HUES48 (cell line): ENCODE data around the gene OVAAL.

ENCODE experiments used
- H3K27ac ChIP-seq: one replicate; pipeline ENCODE4 v1.7.0; 2013; ENCODE audit warnings: low read depth, low read length, inconsistent platforms
- H3K27me3 ChIP-seq: 2 replicates; pipeline ENCODE4 v1.6.1; 2013; ENCODE audit warnings: mild to moderate bottlenecking, low read length; ENCODE audit not compliant: control insufficient read depth, insufficient read depth
- H3K36me3 ChIP-seq: 2 replicates; pipeline ENCODE4 v1.6.1; 2013; ENCODE audit warnings: low read length; ENCODE audit not compliant: control insufficient read depth, insufficient read depth
- H3K4me1 ChIP-seq: 2 replicates; pipeline ENCODE4 v1.6.1; 2013; ENCODE audit warnings: mild to moderate bottlenecking, low read length; ENCODE audit not compliant: control insufficient read depth, insufficient read depth
- H3K4me3 ChIP-seq: 2 replicates; pipeline ENCODE4 v1.5.1; 2013; ENCODE audit warnings: mild to moderate bottlenecking, low read depth, low read length
- H3K9ac ChIP-seq: 2 replicates; pipeline ENCODE4 v1.6.1; 2013; ENCODE audit warnings: mild to moderate bottlenecking, low read depth, low read length, moderate library complexity
- H3K9me3 ChIP-seq: 2 replicates; pipeline ENCODE4 v1.6.1; 2013; ENCODE audit warnings: low read length; ENCODE audit not compliant: control insufficient read depth, insufficient read depth

The OVAAL gene

GRCh38 chr1:180571832-180572636, 13.3 kb downstream of the OVAAL start:
- no peak overlapping the region for H3K9ac ChIP-seq
- H3K4me3 ChIP-seq: no peak overlapping the region
- no peak overlapping the region for H3K27ac ChIP-seq
- H3K4me1 ChIP-seq: no peaks in the 10 kb centered on the region
- H3K27me3 ChIP-seq: no peaks in the 10 kb centered on the region
- no peaks in the 10 kb centered on the region for H3K9me3 ChIP-seq
- H3K36me3 ChIP-seq: no peaks in the 10 kb centered on the region

DNA sequence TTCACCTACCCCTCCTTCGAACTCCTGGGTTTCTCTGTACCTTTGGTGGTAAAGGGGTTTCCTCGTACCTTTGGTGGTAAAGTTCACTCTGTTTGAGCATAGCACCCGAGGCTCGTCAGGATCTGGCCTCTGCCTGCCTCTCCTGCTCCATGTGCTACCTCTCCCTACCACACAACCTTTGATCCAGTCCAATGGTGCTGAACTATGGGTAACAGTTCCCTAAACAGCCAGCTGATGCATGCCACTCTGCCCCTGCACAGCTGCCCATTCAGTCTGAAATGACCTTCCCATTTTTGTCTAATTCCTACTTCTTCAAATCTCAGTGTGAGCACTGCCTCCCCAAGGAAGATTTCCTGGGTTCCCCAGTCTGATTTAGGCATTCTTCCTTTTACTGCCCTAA, 14.0 kb downstream of the OVAAL start:
- Histone ChIP-seq H3K36me3 (no peaks in the 10 kb centered on the region), H3K27ac (no peak overlapping the region), H3K27me3 (no peaks in the 10 kb centered on the region), H3K4me1 (no peaks in the 10 kb centered on the region), H3K9me3 (no peaks in the 10 kb centered on the region), H3K9ac (no peak overlapping the region), H3K4me3 (no peak overlapping the region)

GRCh38 chr1:180574031-180574713, 15.4 kb downstream of the OVAAL start:
- no peak overlapping the region for H3K27ac ChIP-seq
- no peaks in the 10 kb centered on the region for H3K36me3 ChIP-seq
- no peaks in the 10 kb centered on the region for H3K9me3 ChIP-seq
- no peak overlapping the region for H3K9ac ChIP-seq
- H3K4me1 ChIP-seq: no peaks in the 10 kb centered on the region
- no peak overlapping the region for H3K4me3 ChIP-seq
- no peaks in the 10 kb centered on the region for H3K27me3 ChIP-seq

GRCh38 chr1:180577361-180577760, 18.6 kb downstream of the OVAAL start:
- Histone ChIP-seq H3K4me3 (no peak overlapping the region), H3K9me3 (no peaks in the 10 kb centered on the region), H3K36me3 (no peaks in the 10 kb centered on the region), H3K27me3 (no peaks in the 10 kb centered on the region), H3K4me1 (no peaks in the 10 kb centered on the region), H3K9ac (no peak overlapping the region), H3K27ac (no peak overlapping the region)

DNA sequence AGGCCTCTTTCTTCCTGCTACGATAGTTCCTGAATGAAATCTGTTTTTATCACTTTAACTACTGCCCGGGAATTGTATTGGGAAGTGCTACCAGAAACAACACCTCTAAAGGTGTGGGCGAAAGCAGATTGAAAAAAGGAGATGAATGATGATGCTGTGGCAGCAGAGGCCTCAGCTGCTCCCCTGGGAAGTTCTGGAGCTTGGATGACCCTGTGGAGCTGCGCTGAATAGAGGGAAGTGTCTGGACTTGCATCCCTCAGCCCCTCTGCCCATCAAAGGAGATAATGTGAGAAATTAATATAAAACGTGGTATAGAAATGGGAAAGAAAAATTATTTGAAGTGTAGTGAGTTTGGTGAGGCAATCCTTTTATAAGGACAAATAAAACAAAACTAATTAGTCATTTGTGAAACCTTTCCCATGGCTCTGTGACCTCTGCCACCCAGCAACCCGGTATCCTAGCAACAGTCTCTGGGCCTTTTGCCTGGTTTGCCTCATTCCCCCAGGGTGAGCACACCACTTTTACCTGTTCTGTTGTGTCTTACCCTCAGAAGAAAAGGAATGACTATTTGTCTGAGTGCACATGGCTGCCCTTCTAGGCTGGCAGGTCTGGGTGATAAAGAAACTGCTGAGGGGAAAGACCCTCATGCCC, 21.3 kb downstream of the OVAAL start:
- no peaks in the 10 kb centered on the region for H3K4me1 ChIP-seq
- no peaks in the 10 kb centered on the region for H3K27me3 ChIP-seq
- H3K27ac ChIP-seq: no peak overlapping the region
- no peak overlapping the region for H3K9ac ChIP-seq
- H3K36me3 ChIP-seq: no peaks in the 10 kb centered on the region
- no peak overlapping the region for H3K4me3 ChIP-seq
- no peaks in the 10 kb centered on the region for H3K9me3 ChIP-seq

DNA sequence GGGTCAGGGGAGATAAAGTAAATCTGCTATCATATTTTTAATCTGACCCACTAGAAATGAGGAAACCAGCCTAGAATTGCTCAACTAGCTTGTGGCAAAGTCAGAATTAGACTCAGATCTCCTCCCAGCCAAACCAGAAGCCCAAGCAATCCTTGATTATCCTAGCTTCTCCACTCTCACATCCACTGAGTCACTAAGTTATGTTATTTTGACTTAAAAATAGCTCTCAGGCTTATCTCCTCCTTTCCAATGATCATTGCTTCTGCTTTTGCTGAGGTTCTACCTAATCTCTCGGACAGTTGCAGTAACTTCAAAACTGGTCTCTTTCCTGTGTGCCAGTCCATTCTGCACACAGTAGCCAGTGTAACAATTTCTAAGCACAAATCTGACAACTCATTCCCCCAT, 22.9 kb downstream of the OVAAL start:
- Histone ChIP-seq H3K9ac (no peak overlapping the region), H3K9me3 (no peaks in the 10 kb centered on the region), H3K27ac (no peak overlapping the region), H3K27me3 (no peaks in the 10 kb centered on the region), H3K4me3 (no peak overlapping the region), H3K4me1 (no peaks in the 10 kb centered on the region), H3K36me3 (no peaks in the 10 kb centered on the region)

- Histone ChIP-seq H3K4me3 (no peak overlapping the region), H3K27ac (no peak overlapping the region), H3K9me3 (0 out of 2 replicates have a peak, but pooled peaks cover 3% of the 10 kb centered on the region)
These were observed 26.1 kb downstream of the OVAAL start for GRCh38 chr1:180584869-180585268.

DNA sequence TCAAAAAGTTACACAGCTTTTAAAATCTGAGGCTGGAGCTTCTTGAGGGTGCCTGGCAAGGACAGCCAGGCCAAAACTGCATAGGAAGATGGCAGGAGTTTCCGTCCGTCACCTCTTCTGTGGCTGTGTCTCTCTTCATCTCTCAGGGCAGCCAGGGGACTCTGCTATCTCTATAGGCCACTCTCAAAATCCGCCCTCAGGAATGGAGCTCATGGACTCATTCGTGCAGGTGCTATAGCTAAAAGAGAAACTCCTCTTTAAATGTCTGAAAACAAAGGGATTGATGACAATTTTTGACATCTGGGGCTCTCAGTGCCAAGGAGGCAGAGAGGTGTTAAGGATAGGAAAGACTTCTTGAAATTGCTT, 27.2 kb downstream of the OVAAL start:
- H3K4me1 ChIP-seq: no peaks in the 10 kb centered on the region
- no peak overlapping the region for H3K27ac ChIP-seq
- no peak overlapping the region for H3K9ac ChIP-seq
- H3K27me3 ChIP-seq: no peaks in the 10 kb centered on the region
- no peaks in the 10 kb centered on the region for H3K36me3 ChIP-seq
- H3K9me3 ChIP-seq: 0 out of 2 replicates have a peak, but pooled peaks cover 3% of the 10 kb centered on the region
- no peak overlapping the region for H3K4me3 ChIP-seq

More at GRCh38 chr1:180584869-180585268, 26.1 kb downstream of the OVAAL start:
- no peak overlapping the region for H3K9ac ChIP-seq
- H3K4me1 ChIP-seq: no peaks in the 10 kb centered on the region
- no peaks in the 10 kb centered on the region for H3K27me3 ChIP-seq
- H3K36me3 ChIP-seq: no peaks in the 10 kb centered on the region

DNA sequence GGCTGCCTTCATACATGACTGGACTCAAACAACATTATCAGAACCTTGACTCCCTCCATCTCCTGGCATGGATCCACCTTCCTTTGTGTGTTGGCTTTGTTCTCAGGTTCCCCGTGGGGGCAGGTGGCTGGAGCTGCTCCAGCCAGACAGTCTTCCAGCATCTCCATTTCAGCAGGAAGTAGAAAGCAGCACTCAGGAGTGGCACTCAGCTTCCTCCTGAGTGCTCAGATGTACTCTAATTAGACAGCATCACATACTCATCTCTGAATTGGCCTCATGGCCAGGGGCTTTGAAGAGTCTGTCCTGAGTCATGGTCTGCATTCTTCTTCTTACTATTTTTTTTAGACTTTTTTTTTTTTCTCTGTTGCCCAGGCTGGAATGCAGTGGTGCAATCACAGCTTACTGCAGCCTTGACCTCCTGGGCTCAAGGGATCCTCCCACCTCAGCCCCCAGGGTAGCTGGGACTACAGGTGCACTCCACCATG, 27.9 kb downstream of the OVAAL start:
- no peak overlapping the region for H3K27ac ChIP-seq
- H3K4me1 ChIP-seq: no peaks in the 10 kb centered on the region
- H3K36me3 ChIP-seq: no peaks in the 10 kb centered on the region
- 0 out of 2 replicates have a peak, but pooled peaks cover 3% of the 10 kb centered on the region for H3K9me3 ChIP-seq
- no peak overlapping the region for H3K9ac ChIP-seq
- no peaks in the 10 kb centered on the region for H3K27me3 ChIP-seq
- H3K4me3 ChIP-seq: no peak overlapping the region

- Histone ChIP-seq H3K4me3 (no peak overlapping the region), H3K27ac (no peak overlapping the region)
These were observed 29.4 kb downstream of the OVAAL start for GRCh38 chr1:180588121-180588520.

DNA sequence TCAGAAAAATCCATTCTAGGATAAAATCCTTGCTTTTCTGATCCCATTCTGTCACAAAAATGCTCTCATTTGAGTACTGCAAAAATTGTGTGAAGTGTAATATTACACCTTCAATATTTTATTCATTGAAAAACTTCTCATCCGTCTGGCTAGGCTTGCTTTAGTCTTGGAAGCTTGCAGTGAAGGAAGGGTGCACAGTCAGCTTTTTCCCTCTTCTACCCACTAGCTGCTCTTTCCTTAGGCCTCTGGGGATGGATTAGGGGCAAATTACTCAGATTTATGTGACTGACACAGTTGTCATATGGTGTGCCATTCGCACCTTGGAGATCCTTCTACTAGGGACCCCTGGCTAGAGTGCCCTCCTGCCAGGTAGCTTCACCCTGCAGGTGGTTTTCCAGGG, 32.1 kb downstream of the OVAAL start:
- Histone ChIP-seq H3K9ac (no peak overlapping the region), H3K4me3 (no peak overlapping the region), H3K27ac (no peak overlapping the region), H3K9me3 (0 out of 2 replicates have a peak, but pooled peaks cover 3% of the 10 kb centered on the region), H3K36me3 (no peaks in the 10 kb centered on the region), H3K27me3 (no peaks in the 10 kb centered on the region), H3K4me1 (no peaks in the 10 kb centered on the region)

More at GRCh38 chr1:180588121-180588520, 29.4 kb downstream of the OVAAL start:
- Histone ChIP-seq H3K27me3 (no peaks in the 10 kb centered on the region), H3K36me3 (no peaks in the 10 kb centered on the region), H3K9me3 (0 out of 2 replicates have a peak, but pooled peaks cover 3% of the 10 kb centered on the region), H3K9ac (no peak overlapping the region), H3K4me1 (no peaks in the 10 kb centered on the region)
